GM23338 (cell line): ENCODE results near the gene CACNA1C. TPM values are rescaled to one million over a fixed set of nuclear protein-coding genes. Genes with fewer than 3 reads are reported as not detected.

Experiments
- ATAC-seq: fragments of 200-7000 bp; cut with Tn5 transposase; 3 replicates; pipeline ENCODE4 v1.9.1; 2020
- DNase-seq: peaks from one replicate; pipeline ENCODE4 v3.0.0-alpha.2; 2015; ENCODE audit warnings: low spot score
- H2AFZ ChIP-seq: fragments of 200-600 bp; sonication (generic); 2 replicates; pipeline ENCODE4 v1.8.0; 2016; ENCODE audit warnings: antibody characterized with exemption, mild to moderate bottlenecking, moderate library complexity
- H3F3A ChIP-seq: fragments of 200-600 bp; sonication (generic); replicated peaks from 2 replicates; pipeline ENCODE4 v1.8.0; 2017; ENCODE audit warnings: antibody characterized with exemption, mixed run types, low read depth
- H3K27ac ChIP-seq: fragments of 200-600 bp; sonication (generic); 2 replicates; pipeline ENCODE4 v1.6.1; 2016; ENCODE audit warnings: low read depth
- H3K27me3 ChIP-seq: fragments of 200-600 bp; sonication (generic); 2 replicates; pipeline ENCODE4 v1.8.0; 2016; ENCODE audit warnings: mild to moderate bottlenecking, mixed run types, moderate library complexity; ENCODE audit not compliant: insufficient read depth
- H3K36me3 ChIP-seq: fragments of 200-600 bp; sonication (generic); 2 replicates; pipeline ENCODE4 v1.8.0; 2016; ENCODE audit warnings: mild to moderate bottlenecking; ENCODE audit not compliant: insufficient read depth
- H3K4me1 ChIP-seq: fragments of 200-600 bp; sonication (generic); 2 replicates; pipeline ENCODE4 v1.8.0; 2016; ENCODE audit warnings: mild to moderate bottlenecking, moderate library complexity; ENCODE audit not compliant: insufficient read depth
- H3K4me2 ChIP-seq: fragments of 200-600 bp; sonication (generic); 2 replicates; pipeline ENCODE4 v1.7.1; 2017; ENCODE audit warnings: mixed run types
- H3K4me3 ChIP-seq: fragments of 200-600 bp; sonication (generic); 2 replicates; pipeline ENCODE4 v1.6.1; 2016; ENCODE audit warnings: mixed run types
- H3K79me2 ChIP-seq: fragments of 200-600 bp; sonication (generic); replicated peaks from 2 replicates; pipeline ENCODE4 v1.8.0; 2017; ENCODE audit warnings: mild to moderate bottlenecking; ENCODE audit not compliant: insufficient read depth
- H3K9me2 ChIP-seq: fragments of 200-600 bp; sonication (generic); 2 replicates; pipeline ENCODE4 v1.8.0; 2017; ENCODE audit not compliant: insufficient read depth
- H4K20me1 ChIP-seq: fragments of 200-600 bp; sonication (generic); replicated peaks from 2 replicates; pipeline ENCODE4 v1.8.0; 2017; ENCODE audit warnings: mild to moderate bottlenecking; ENCODE audit not compliant: insufficient read depth
- H3K27ac Mint-ChIP-seq: 2 replicates; pipeline ENCODE4 v1.8.0; 2020; ENCODE audit warnings: inconsistent platforms, mild to moderate bottlenecking, moderate library complexity, mixed read lengths
- H3K27me3 Mint-ChIP-seq: 3 replicates; pipeline ENCODE4 v1.8.0; 2022; ENCODE audit warnings: low read depth, mild to moderate bottlenecking, moderate library complexity, mixed read lengths, inconsistent platforms; ENCODE audit not compliant: insufficient read depth, poor library complexity
- H3K36me3 Mint-ChIP-seq: 3 replicates; pipeline ENCODE4 v1.8.0; 2021; ENCODE audit warnings: low read depth, mild to moderate bottlenecking, inconsistent platforms, moderate library complexity, mixed read lengths
- H3K4me1 Mint-ChIP-seq: 3 replicates; pipeline ENCODE4 v1.8.0; 2020; ENCODE audit warnings: mild to moderate bottlenecking, inconsistent platforms, mixed read lengths
- H3K4me3 Mint-ChIP-seq: 3 replicates; pipeline ENCODE4 v1.8.0; 2021; ENCODE audit warnings: moderate library complexity, mild to moderate bottlenecking, inconsistent platforms, mixed read lengths
- H3K9me3 Mint-ChIP-seq: 3 replicates; pipeline ENCODE4 v1.8.0; 2020; ENCODE audit warnings: moderate library complexity, mild to moderate bottlenecking, inconsistent platforms, mixed read lengths
- CREB1 ChIP-seq: fragments of 250-450 bp; sonication (Bioruptor Pico); IDR thresholded peaks from 2 replicates; pipeline ENCODE4 v1.5.0; 2020; ENCODE audit warnings: low read depth, mild to moderate bottlenecking, moderate library complexity
- CTCF ChIP-seq, 2 experiments: fragments of 200-600 bp in 1 of 2; sonication (generic) in 1 of 2; conservative IDR thresholded peaks; 2 replicates each; pipeline versions ENCODE4 v1.5.1 to v1.6.1; 2016 to 2017; ENCODE audit warnings: antibody characterized with exemption in 2 of 2, low read depth in 2 of 2, mild to moderate bottlenecking in 2 of 2, moderate library complexity in 1 of 2
- EZH2phosphoT487 ChIP-seq: fragments of 200-600 bp; sonication (generic); IDR thresholded peaks from one replicate; pipeline ENCODE4 v1.8.1; 2018; ENCODE audit warnings: antibody characterized with exemption; ENCODE audit not compliant: unreplicated experiment
- JUNB ChIP-seq: IDR thresholded peaks from one replicate; pipeline ENCODE4 v1.6.1; 2016; ENCODE audit warnings: antibody characterized with exemption; ENCODE audit not compliant: unreplicated experiment
- NANOG ChIP-seq: IDR thresholded peaks from 2 replicates; pipeline ENCODE4 v1.6.1; 2016; ENCODE audit warnings: antibody characterized with exemption, borderline replicate concordance
- POLR2AphosphoS5 ChIP-seq: IDR thresholded peaks from 2 replicates; pipeline ENCODE4 v1.6.1; 2016; ENCODE audit warnings: antibody characterized with exemption, low read depth
- REST ChIP-seq: IDR thresholded peaks from one replicate; pipeline ENCODE4 v1.6.1; 2018; ENCODE audit warnings: antibody characterized with exemption; ENCODE audit not compliant: unreplicated experiment
- ZNF114 ChIP-seq: fragments of 250-450 bp; sonication (Bioruptor Pico); IDR thresholded peaks from 2 replicates; pipeline ENCODE4 v1.5.0; 2020; ENCODE audit warnings: mild to moderate bottlenecking, moderate library complexity
- ZNF331 ChIP-seq: fragments of 250-450 bp; sonication (Bioruptor Pico); IDR thresholded peaks from 2 replicates; pipeline ENCODE4 v1.5.0; 2020; ENCODE audit warnings: low read depth, mild to moderate bottlenecking, moderate library complexity
- ZNF462 ChIP-seq: fragments of 250-450 bp; sonication (Bioruptor Pico); IDR thresholded peaks from 2 replicates; pipeline ENCODE4 v1.5.0; 2020; ENCODE audit warnings: mild to moderate bottlenecking, moderate library complexity
- polyA plus RNA-seq: library from polyadenylated mRNA; unstranded; fragments of >200 nt; fragmentation: Nextera tagmentation; extraction: Ambion mirVana; gene quantifications from 2 replicates; pipeline ENCODE4 v1.2.1, GENCODE V29; 2016
- total RNA-seq: library from RNA; depleted of rRNA; stranded (reverse); fragments of >200 nt; shearing (Covaris generic); gene quantifications from 2 replicates; pipeline ENCODE4 v1.2.3, GENCODE V29; 2014

The CACNA1C gene
- total and polyA plus RNA-seq, 2 experiments from 2014 or later: 0.78 to 2.1 TPM

GRCh38 chr12:2494486-2495192 is 441.9 kb downstream of the CACNA1C start:
- Histone ChIP-seq H3F3A (no peaks in the 10 kb centered on the region), H4K20me1 (no peaks in the 10 kb centered on the region), H3K36me3 (no peaks in the 10 kb centered on the region), H2AFZ (no peak overlapping the region), H3K27me3 (no peaks in the 10 kb centered on the region), H3K79me2 (no peaks in the 10 kb centered on the region), H3K4me2 (no peak overlapping the region), H3K27ac (no peak overlapping the region), H3K4me3 (no peak overlapping the region), H3K4me1 (no peaks in the 10 kb centered on the region), H3K9me2 (no peaks in the 10 kb centered on the region)
- Mint-ChIP-seq H3K4me3 (no peak overlapping the region), H3K9me3 (no peaks in the 10 kb centered on the region), H3K27me3 (peaks cover 5% of the 10 kb centered on the region), H3K27ac (no peak overlapping the region), H3K4me1 (no peaks in the 10 kb centered on the region), H3K36me3 (no peaks in the 10 kb centered on the region)
- TF ChIP-seq ZNF114 (CRISPR knock-in tag) (no peak), JUNB (no peak), CREB1 (no peak), EZH2phosphoT487 (no peak), NANOG (no peak), ZNF462 (CRISPR knock-in tag) (no peak), POLR2AphosphoS5 (no peak), CTCF (conservative IDR thresholded peaks at IDR 0.05; ENCODE audit: low read depth in 2 of 2) (no peak), REST (no peak), ZNF331 (CRISPR knock-in tag) (no peak)
- no peak for DNase-seq
- no peak for ATAC-seq
